Measurements from ENCODE around the gene OR4D9. TPM values are rescaled to one million over a fixed set of nuclear protein-coding genes. Genes with fewer than 3 reads are reported as not detected.

OR4D9 gene
- total and polyA plus RNA-seq, 2 experiments from 2014 or later, result not detected

DNA sequence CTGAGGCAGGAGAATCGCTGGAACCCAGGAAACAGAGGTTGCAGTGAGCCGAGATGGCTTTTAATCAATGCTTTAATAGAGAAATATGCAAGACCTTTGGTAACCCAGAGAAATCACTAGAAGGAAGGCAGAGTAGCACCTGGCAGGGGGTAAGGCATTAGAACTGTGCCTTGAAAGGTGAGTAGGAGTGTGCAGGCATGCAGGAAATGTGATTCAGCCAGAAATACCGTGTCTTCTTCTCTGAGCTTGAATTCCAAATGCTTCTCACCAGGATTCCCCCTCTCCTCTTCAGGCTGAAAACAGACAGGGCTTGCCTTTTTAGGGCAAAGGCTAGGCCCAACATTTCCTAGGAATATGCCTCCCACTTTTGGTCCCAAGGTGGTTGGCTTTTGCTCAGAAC lies 51.0 kb downstream of the OR4D9 start (continued):
- no peak for TF ChIP-seq ZNF331 (CRISPR knock-in tag; IDR thresholded peaks at IDR 0.05; ENCODE audit: low read depth)

Other genes starting within 250 kb of the OR4D9 start
- not detected in 2 replicates for gene OR5AN1, start 152.6 kb upstream of the OR4D9 start, total RNA-seq (2014; rRNA removed; shearing (Covaris generic))
- not detected in 2 replicates for gene OR5AN1, start 152.6 kb upstream of the OR4D9 start, polyA plus RNA-seq (2016; fragmentation: Nextera tagmentation; extraction: Ambion mirVana)
- gene OR5A2, start 85.1 kb upstream of the OR4D9 start, total RNA-seq (2014; rRNA removed; shearing (Covaris generic)), result not detected in 2 replicates
- gene OR5A2, start 85.1 kb upstream of the OR4D9 start, polyA plus RNA-seq (2016; fragmentation: Nextera tagmentation; extraction: Ambion mirVana), result not detected in 2 replicates
- gene OR5A1, start 75.1 kb upstream of the OR4D9 start, total RNA-seq (2014; rRNA removed; shearing (Covaris generic)), result 0.03 TPM in 1 of 2 replicates, not detected in the other
- 0.21 TPM in 1 of 2 replicates, not detected in the other for gene OR5A1, start 75.1 kb upstream of the OR4D9 start, polyA plus RNA-seq (2016; fragmentation: Nextera tagmentation; extraction: Ambion mirVana)
- gene OR4D6, start 54.6 kb upstream of the OR4D9 start, total RNA-seq (2014; rRNA removed; shearing (Covaris generic)), result not detected in 2 replicates
- gene OR4D6, start 54.6 kb upstream of the OR4D9 start, polyA plus RNA-seq (2016; fragmentation: Nextera tagmentation; extraction: Ambion mirVana), result not detected in 2 replicates
- gene OR4D10, start 38.2 kb upstream of the OR4D9 start, total RNA-seq (2014; rRNA removed; shearing (Covaris generic)), result not detected in 2 replicates
- gene OR4D10, start 38.2 kb upstream of the OR4D9 start, polyA plus RNA-seq (2016; fragmentation: Nextera tagmentation; extraction: Ambion mirVana), result not detected in 2 replicates
- not detected in 2 replicates for gene OR4D11, start 8.0 kb upstream of the OR4D9 start, total RNA-seq (2014; rRNA removed; shearing (Covaris generic))
- not detected in 2 replicates for gene OR4D11, start 8.0 kb upstream of the OR4D9 start, polyA plus RNA-seq (2016; fragmentation: Nextera tagmentation; extraction: Ambion mirVana)
- gene OSBP, start 104.2 kb downstream of the OR4D9 start, total RNA-seq (2014; rRNA removed; shearing (Covaris generic)), result 35.7 and 39.3 TPM in 2 replicates
- 11.0 and 13.1 TPM in 2 replicates for gene OSBP, start 104.2 kb downstream of the OR4D9 start, polyA plus RNA-seq (2016; fragmentation: Nextera tagmentation; extraction: Ambion mirVana)
- gene PATL1, start 157.5 kb downstream of the OR4D9 start, total RNA-seq (2014; rRNA removed; shearing (Covaris generic)), result 19.6 and 20.8 TPM in 2 replicates
- 12.3 and 12.9 TPM in 2 replicates for gene PATL1, start 157.5 kb downstream of the OR4D9 start, polyA plus RNA-seq (2016; fragmentation: Nextera tagmentation; extraction: Ambion mirVana)
- gene OR10V1, start 202.3 kb downstream of the OR4D9 start, total RNA-seq (2014; rRNA removed; shearing (Covaris generic)), result not detected in 2 replicates
- not detected in 2 replicates for gene OR10V1, start 202.3 kb downstream of the OR4D9 start, polyA plus RNA-seq (2016; fragmentation: Nextera tagmentation; extraction: Ambion mirVana)
- gene STX3, start 243.8 kb downstream of the OR4D9 start, total RNA-seq (2014; rRNA removed; shearing (Covaris generic)), result 47.9 and 65.5 TPM in 2 replicates
- 19.0 and 20.0 TPM in 2 replicates for gene STX3, start 243.8 kb downstream of the OR4D9 start, polyA plus RNA-seq (2016; fragmentation: Nextera tagmentation; extraction: Ambion mirVana)

Measured in GM23338 (cell line).